Hematopoietic multipotent progenitor cell treated with erythropoietin and hydrocortisone succinate and interleukin-3 and kit ligand, for 8 days (in vitro differentiated cells): Measurements from ENCODE around the gene AAMP.

Experiments
- DNase-seq: peaks from one replicate; pipeline ENCODE4 v3.0.0-alpha.2; 2015

The AAMP gene

GRCh38 chr2:218257390-218257981 is 12.5 kb downstream of the AAMP start:
- peak; percentile 64 for DNase-seq

GRCh38 chr2:218256612-218257350 is 13.2 kb downstream of the AAMP start:
- DNase-seq = no peak

GRCh38 chr2:218255446-218255845 is 14.5 kb downstream of the AAMP start:
- no peak for DNase-seq

GRCh38 chr2:218253232-218253625 is 16.7 kb downstream of the AAMP start:
- no peak for DNase-seq

- no peak for DNase-seq
Observed at GRCh38 chr2:218252509-218253231, 17.3 kb downstream of the AAMP start.

- no peak for DNase-seq
Observed at GRCh38 chr2:218249691-218250090, 20.2 kb downstream of the AAMP start.

GRCh38 chr2:218245214-218245613 is 24.7 kb downstream of the AAMP start:
- DNase-seq = no peak

GRCh38 chr2:218244665-218245064 is 25.3 kb downstream of the AAMP start:
- DNase-seq = no peak

GRCh38 chr2:218244204-218244603 is 25.7 kb downstream of the AAMP start:
- no peak for DNase-seq

GRCh38 chr2:218238887-218239286 is 31.1 kb downstream of the AAMP start:
- no peak for DNase-seq

GRCh38 chr2:218236829-218237228 is 33.1 kb downstream of the AAMP start:
- DNase-seq = no peak

GRCh38 chr2:218235017-218235416 is 34.9 kb downstream of the AAMP start:
- DNase-seq = no peak

GRCh38 chr2:218234521-218234920 is 35.4 kb downstream of the AAMP start:
- no peak for DNase-seq

GRCh38 chr2:218233543-218233942 is 36.4 kb downstream of the AAMP start:
- DNase-seq = no peak

GRCh38 chr2:218230882-218231281 is 39.1 kb downstream of the AAMP start:
- DNase-seq = peak; percentile 73

- no peak for DNase-seq
Observed at GRCh38 chr2:218229851-218230250, 40.1 kb downstream of the AAMP start.

- DNase-seq = peak; percentile 25
Observed at GRCh38 chr2:218229239-218229638, 40.7 kb downstream of the AAMP start.

- no peak for DNase-seq
Observed at GRCh38 chr2:218228366-218229090, 41.4 kb downstream of the AAMP start.

- DNase-seq = no peak
Observed at GRCh38 chr2:218226903-218227302, 43.0 kb downstream of the AAMP start.

- DNase-seq = no peak
Observed at GRCh38 chr2:218224186-218224585, 45.8 kb downstream of the AAMP start.

- peak; percentile 40 for DNase-seq
Observed at GRCh38 chr2:218223046-218223445, 46.9 kb downstream of the AAMP start.

- DNase-seq = no peak
Observed at GRCh38 chr2:218221000-218221399, 48.9 kb downstream of the AAMP start.

GRCh38 chr2:218219934-218220333 is 50.0 kb downstream of the AAMP start:
- no peak for DNase-seq
